A673 (cell line): ENCODE measurements around the gene SLC2A2. TPM values are rescaled to one million over a fixed set of nuclear protein-coding genes. Genes with fewer than 3 reads are reported as not detected.

Experiments
- BruUV-seq: library from RNA; stranded (reverse); fragments of 400-500 nt; replicated peaks from 2 replicates; lab custom pipeline; 2021; lab: Mats Ljungman, UMichigan
- CTCF ChIA-PET: fragments of 300-600 bp; sonication (Branson Sonifier 250); formaldehyde crosslinking; loops from one replicate; lab custom pipeline; 2022; ENCODE audit warnings: antibody characterized with exemption; lab: Charles Lee
- POLR2A ChIA-PET: fragments of 300-600 bp; sonication (Branson Sonifier 250); formaldehyde crosslinking; loops from one replicate; lab custom pipeline; 2022; ENCODE audit warnings: antibody characterized with exemption; ENCODE audit not compliant: low non-redundant PET; lab: Charles Lee
- DNase-seq: peaks from one replicate; pipeline ENCODE4 v3.0.0-alpha.2; 2015; ENCODE audit warnings: low spot score
- H3K27ac ChIP-seq: fragments of 200-600 bp; sonication (generic); 2 replicates; pipeline ENCODE4 v1.5.1; 2016; ENCODE audit warnings: mixed run types, low read depth, mild to moderate bottlenecking, mixed read lengths, antibody characterized with exemption, low read length; ENCODE audit not compliant: poor library complexity, severe bottlenecking
- H3K27me3 ChIP-seq: fragments of 200-600 bp; sonication (generic); replicated peaks from 2 replicates; pipeline ENCODE4 v1.6.1; 2017; ENCODE audit warnings: mixed run types, low read depth, mild to moderate bottlenecking, mixed read lengths, antibody characterized with exemption, low read length; ENCODE audit not compliant: insufficient read depth, poor library complexity
- H3K36me3 ChIP-seq: fragments of 200-600 bp; sonication (generic); 2 replicates; pipeline ENCODE4 v1.6.1; 2016; ENCODE audit warnings: mixed run types, mild to moderate bottlenecking, mixed read lengths, antibody characterized with exemption, low read length; ENCODE audit not compliant: insufficient read depth, poor library complexity, severe bottlenecking
- H3K4me1 ChIP-seq: fragments of 200-600 bp; sonication (generic); 2 replicates; pipeline ENCODE4 v1.6.1; 2017; ENCODE audit warnings: mixed run types, mild to moderate bottlenecking, mixed read lengths, antibody characterized with exemption, low read length; ENCODE audit not compliant: insufficient read depth, poor library complexity, severe bottlenecking
- H3K4me3 ChIP-seq: fragments of 200-600 bp; sonication (generic); 2 replicates; pipeline ENCODE4 v1.5.1; 2016; ENCODE audit warnings: low read depth, mixed run types, mild to moderate bottlenecking, mixed read lengths, low read length; ENCODE audit not compliant: poor library complexity, severe bottlenecking
- H3K9me3 ChIP-seq: fragments of 200-600 bp; sonication (generic); 2 replicates; pipeline ENCODE4 v1.6.1; 2016; ENCODE audit warnings: mixed run types, low read depth, mild to moderate bottlenecking, mixed read lengths, antibody characterized with exemption, low read length; ENCODE audit not compliant: poor library complexity, severe bottlenecking
- CTCF ChIP-seq: fragments of 300-800, 200-600 bp; sonication (generic); conservative IDR thresholded peaks from 2 replicates; pipeline ENCODE4 v1.5.1; 2017; ENCODE audit warnings: low read depth, mild to moderate bottlenecking, antibody characterized with exemption, low read length, moderate library complexity, mixed read lengths
- EZH2 ChIP-seq: fragments of 200-600 bp; sonication (generic); IDR thresholded peaks from 2 replicates; pipeline ENCODE4 v1.6.1; 2017; ENCODE audit warnings: borderline replicate concordance, low read depth, mild to moderate bottlenecking, mixed read lengths, antibody characterized with exemption, low read length; ENCODE audit not compliant: poor library complexity, severe bottlenecking
- intact Hi-C: fragments of 100-400 bp; cut with micrococcal nuclease; formaldehyde crosslinking; loops from one replicate; pipeline ENCODE4 v1.10.0; 2022; ENCODE audit not compliant: unreplicated experiment
- total RNA-seq: library from RNA; stranded (reverse); gene quantifications from 2 replicates; pipeline ENCODE4 v1.2.3, GENCODE V29; 2021

The SLC2A2 gene
- total RNA-seq, 1 experiment from 2014 or later: not detected

- BruUV-seq: no TSS peak
- Histone ChIP-seq H3K9me3 (no peaks in the 10 kb centered on the region), H3K4me3 (no peak overlapping the region), H3K27ac (no peak overlapping the region), H3K27me3 (no peaks in the 10 kb centered on the region), H3K36me3 (no peaks in the 10 kb centered on the region), H3K4me1 (no peaks in the 10 kb centered on the region)
- intact Hi-C loops: loop anchor here (10.0 kb wide), 1 partner anchor 1508 kb away; no protein-coding TSS in a partner anchor
- no peak for DNase-seq
- TF ChIP-seq EZH2: no peak
- TF ChIP-seq CTCF: no peak
- ChIA-PET CTCF (no interaction called here), POLR2A (interaction anchor here (0.6 kb wide), 1 partner anchor 150 kb away, joined by 3 read pairs; no protein-coding TSS in a partner anchor)
These were observed 59.4 kb downstream of the SLC2A2 start for GRCh38 chr3:170967126-170967525.

GRCh38 chr3:170966495-170966894, 60.0 kb downstream of the SLC2A2 start:
- DNase-seq: no peak
- no peaks in the 10 kb centered on the region for H3K9me3 ChIP-seq
- ChIA-PET POLR2A (interaction anchor here (0.6 kb wide), 1 partner anchor 150 kb away, joined by 3 read pairs; no protein-coding TSS in a partner anchor), CTCF (no interaction called here)
- no peaks in the 10 kb centered on the region for H3K36me3 ChIP-seq
- no peaks in the 10 kb centered on the region for H3K27me3 ChIP-seq
- intact Hi-C loops: loop anchor here (10.0 kb wide), 1 partner anchor 1508 kb away; no protein-coding TSS in a partner anchor
- no peak for TF ChIP-seq EZH2
- no peak for TF ChIP-seq CTCF
- no peaks in the 10 kb centered on the region for H3K4me1 ChIP-seq
- no TSS peak for BruUV-seq
- no peak overlapping the region for H3K27ac ChIP-seq
- no peak overlapping the region for H3K4me3 ChIP-seq

DNA sequence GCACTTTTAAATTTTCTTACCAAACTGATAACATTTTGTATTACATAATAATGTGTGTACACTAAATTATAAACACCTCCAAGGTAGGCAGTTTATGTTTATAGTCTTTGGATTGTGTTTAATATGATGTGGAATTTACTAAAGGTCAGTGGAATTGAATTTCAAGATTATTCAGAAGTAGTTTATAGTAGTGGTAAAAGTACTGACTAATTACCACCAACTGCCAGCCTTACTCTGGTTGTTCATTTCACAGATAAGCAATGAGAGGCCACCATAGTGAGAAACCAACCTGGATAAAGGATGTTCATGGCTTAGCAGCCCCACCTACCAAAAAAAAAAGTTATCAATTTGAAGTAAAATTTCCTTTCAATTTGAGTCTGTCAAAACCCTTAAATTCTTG, 64.1 kb downstream of the SLC2A2 start:
- POLR2A ChIA-PET: no interaction called here

More for the DNA sequence above, 64.1 kb downstream of the SLC2A2 start:
- TF ChIP-seq EZH2 (no peak), CTCF (no peak)
- Histone ChIP-seq H3K36me3 (no peaks in the 10 kb centered on the region), H3K27ac (no peak overlapping the region), H3K4me1 (no peaks in the 10 kb centered on the region), H3K27me3 (no peaks in the 10 kb centered on the region), H3K9me3 (no peaks in the 10 kb centered on the region), H3K4me3 (no peak overlapping the region)
- intact Hi-C loops: loop anchor here (5.0 to 10.0 kb wide), 4 partner anchors 225 to 1512 kb away; no protein-coding TSS in a partner anchor
- CTCF ChIA-PET: interaction anchor here (0.7 to 1.0 kb wide), 2 partner anchors 108 to 221 kb away, joined by 3 read pairs; no protein-coding TSS in a partner anchor
- no TSS peak for BruUV-seq
- DNase-seq: no peak
